Neuronal stem cell (in vitro differentiated cells): ENCODE data around the gene OTUD7B.

Experiments
- DNase-seq: peaks from one replicate; pipeline ENCODE4 v3.0.0-alpha.2; 2013; ENCODE audit warnings: low spot score
- H2AFZ ChIP-seq: one replicate; pipeline ENCODE4 v1.6.1; 2013; ENCODE audit warnings: mild to moderate bottlenecking, low read length, inconsistent platforms
- H2AK5ac ChIP-seq: 2 replicates; pipeline ENCODE4 v1.6.1; 2013; ENCODE audit warnings: low read depth, mild to moderate bottlenecking, inconsistent platforms, low read length, moderate library complexity, mixed read lengths
- H2BK120ac ChIP-seq: 2 replicates; pipeline ENCODE4 v1.6.1; 2013; ENCODE audit warnings: low read depth, mild to moderate bottlenecking, inconsistent platforms, low read length, moderate library complexity, mixed read lengths
- H2BK12ac ChIP-seq: one replicate; pipeline ENCODE4 v1.6.1; 2013; ENCODE audit warnings: low read length, inconsistent platforms
- H2BK15ac ChIP-seq: 2 replicates; pipeline ENCODE4 v1.6.1; 2013; ENCODE audit warnings: mild to moderate bottlenecking, low read length, inconsistent platforms, mixed read lengths
- H2BK5ac ChIP-seq: one replicate; pipeline ENCODE4 v1.6.1; 2013; ENCODE audit warnings: inconsistent platforms, mild to moderate bottlenecking, low read length, moderate library complexity
- H3K14ac ChIP-seq: one replicate; pipeline ENCODE4 v1.6.1; 2013; ENCODE audit warnings: low read length, inconsistent platforms
- H3K18ac ChIP-seq: 2 replicates; pipeline ENCODE4 v1.6.1; 2013; ENCODE audit warnings: low read length, inconsistent platforms
- H3K23ac ChIP-seq: 2 replicates; pipeline ENCODE4 v1.6.1; 2013; ENCODE audit warnings: low read depth, mild to moderate bottlenecking, mixed read lengths, low read length, inconsistent platforms; ENCODE audit not compliant: poor library complexity
- H3K27ac ChIP-seq: replicated peaks from 3 replicates; pipeline ENCODE4 v1.5.1; 2013; ENCODE audit warnings: low read length, inconsistent platforms
- H3K27me3 ChIP-seq, 3 experiments: 2 replicates each; pipeline ENCODE4 v1.6.1; 2013; ENCODE audit warnings: low read length in 3 of 3, mild to moderate bottlenecking in 2 of 3, inconsistent platforms in 1 of 3, low read depth in 1 of 3, mixed read lengths in 1 of 3, moderate library complexity in 1 of 3; ENCODE audit not compliant: control insufficient read depth in 3 of 3, insufficient read depth in 3 of 3
- H3K36me3 ChIP-seq, 2 donors: replicated peaks in 1 of 2; 2 replicates each; pipeline ENCODE4 v1.6.1; 2013; ENCODE audit warnings: low read length in 2 of 2; ENCODE audit not compliant: control insufficient read depth in 2 of 2, insufficient read depth in 2 of 2
- H3K4ac ChIP-seq: 2 replicates; pipeline ENCODE4 v1.6.1; 2013; ENCODE audit warnings: inconsistent platforms, mild to moderate bottlenecking, low read length, moderate library complexity
- H3K4me1 ChIP-seq, 2 donors: 1 replicate in 1 of 2; 2 replicates in 1 of 2; pipeline ENCODE4 v1.6.1; 2013; ENCODE audit warnings: low read length in 2 of 2, low read depth in 1 of 2; ENCODE audit not compliant: control insufficient read depth in 2 of 2, insufficient read depth in 1 of 2
- H3K4me2 ChIP-seq: one replicate; pipeline ENCODE4 v1.6.1; 2013; ENCODE audit warnings: mild to moderate bottlenecking, low read length, inconsistent platforms; ENCODE audit not compliant: insufficient read depth, poor library complexity, severe bottlenecking
- H3K4me3 ChIP-seq, 2 donors: 2 replicates each; pipeline ENCODE4 v1.5.1; 2013; ENCODE audit warnings: low read length in 2 of 2, mild to moderate bottlenecking in 2 of 2, inconsistent platforms in 1 of 2, moderate library complexity in 1 of 2
- H3K79me1 ChIP-seq: one replicate; pipeline ENCODE4 v1.6.1; 2013; ENCODE audit warnings: low read depth, mild to moderate bottlenecking, inconsistent platforms, low read length, moderate library complexity
- H3K9ac ChIP-seq: one replicate; pipeline ENCODE4 v1.6.1; 2013; ENCODE audit warnings: mild to moderate bottlenecking, low read depth, low read length, inconsistent platforms; ENCODE audit not compliant: poor library complexity
- H3K9me3 ChIP-seq, 2 donors: replicated peaks in 1 of 2; 2 replicates each; pipeline versions ENCODE3 to v1.6.1; 2013; ENCODE audit warnings: low read length in 2 of 2, mild to moderate bottlenecking in 2 of 2, inconsistent platforms in 1 of 2, low read depth in 1 of 2, mixed read lengths in 1 of 2, moderate library complexity in 1 of 2; ENCODE audit not compliant: control insufficient read depth in 2 of 2, insufficient read depth in 1 of 2
- H4K8ac ChIP-seq: one replicate; pipeline ENCODE4 v1.6.1; 2013; ENCODE audit warnings: low read depth, mild to moderate bottlenecking, inconsistent platforms, low read length, moderate library complexity
- H4K91ac ChIP-seq: one replicate; pipeline ENCODE4 v1.6.1; 2013; ENCODE audit warnings: low read length, low read depth, mild to moderate bottlenecking, inconsistent platforms; ENCODE audit not compliant: poor library complexity
- WGBS, 2 donors: extraction: QIAGEN DNeasy Blood & Tissue Kit; methylation state at CpG; one replicate each; pipeline ENCODE4 v1.1.7; 2013; ENCODE audit warnings: missing lambda C conversion rate in 2 of 2, mixed read lengths in 1 of 2; ENCODE audit not compliant: insufficient read length in 2 of 2, insufficient replicate concordance in 1 of 2; ENCODE audit errors: extremely low coverage in 2 of 2; 5-methylcytosine and 5-hydroxymethylcytosine counted together

Gene OTUD7B

GRCh38 chr1:149923626-149924025, 86.9 kb downstream of the OTUD7B start:
- no peak overlapping the region for H2BK120ac ChIP-seq
- H3K23ac ChIP-seq, result no peak overlapping the region
- H2AFZ ChIP-seq, result no peak overlapping the region
- no peak overlapping the region for H2BK5ac ChIP-seq
- no peak overlapping the region for H3K4me3 ChIP-seq
- no peak overlapping the region for H4K8ac ChIP-seq
- no peak overlapping the region for H2AK5ac ChIP-seq
- H2BK12ac ChIP-seq, result no peak overlapping the region
- no peaks in the 10 kb centered on the region for H3K27me3 ChIP-seq
- DNase-seq, result no peak
- H3K18ac ChIP-seq, result no peak overlapping the region
- no peak overlapping the region for H3K4ac ChIP-seq
- no peak overlapping the region for H3K4me2 ChIP-seq
- H3K36me3 ChIP-seq, result peaks cover 27 to 53% of the 10 kb centered on the region in 2 donors
- H3K79me1 ChIP-seq, result peaks cover 5% of the 10 kb centered on the region
- no peak overlapping the region for H3K27ac ChIP-seq
- WGBS, 2 donors, result no CpG with 5 or more reads among the region's 10 CpGs
- peaks cover 8% of the 10 kb centered on the region in 2 donors for H3K4me1 ChIP-seq
- H2BK15ac ChIP-seq, result no peak overlapping the region
- no peak overlapping the region for H4K91ac ChIP-seq
- H3K14ac ChIP-seq, result no peak overlapping the region
- H3K9me3 ChIP-seq, result no peaks in the 10 kb centered on the region
- H3K9ac ChIP-seq, result no peak overlapping the region

- H3K27me3 ChIP-seq, result no peaks in the 10 kb centered on the region
Measured at GRCh38 chr1:149917571-149918144, 92.9 kb downstream of the OTUD7B start, which contains the start of gene SV2A. TSS of gene SV2A (minus strand) at chr1:149917844. CDS start at chr1:149913840, 4,004 bp downstream.

GRCh38 chr1:149916898-149917252, 93.7 kb downstream of the OTUD7B start:
- H2BK12ac ChIP-seq, result no peak overlapping the region
- no peak overlapping the region for H3K23ac ChIP-seq
- H2BK15ac ChIP-seq, result no peak overlapping the region
- no peak overlapping the region for H3K18ac ChIP-seq
- H3K9ac ChIP-seq, result peak overlapping the region; percentile 36
- DNase-seq, result no peak
- peak overlapping the region; percentile 3 for H2AK5ac ChIP-seq
- H2BK5ac ChIP-seq, result no peak overlapping the region
- no peak overlapping the region for H3K27ac ChIP-seq
- no peak overlapping the region for H4K8ac ChIP-seq
- no peaks in the 10 kb centered on the region for H3K9me3 ChIP-seq
- peaks cover 18 to 20% of the 10 kb centered on the region in 2 donors for H3K4me1 ChIP-seq
- H3K4me3 ChIP-seq, result peak overlapping the region; percentile 64 to 90
- H3K79me1 ChIP-seq, result peaks cover 2% of the 10 kb centered on the region
- H2AFZ ChIP-seq, result peak overlapping the region; percentile 90
- H4K91ac ChIP-seq, result no peak overlapping the region
- WGBS, 2 donors, result no CpG with 5 or more reads among the region's 10 CpGs
- H3K4ac ChIP-seq, result no peak overlapping the region
- no peak overlapping the region for H3K14ac ChIP-seq
- H3K27me3 ChIP-seq, result no peaks in the 10 kb centered on the region
- H3K36me3 ChIP-seq, result peaks cover 4 to 29% of the 10 kb centered on the region in 2 donors
- H2BK120ac ChIP-seq, result no peak overlapping the region
- H3K4me2 ChIP-seq, result peak overlapping the region; percentile 85

More at GRCh38 chr1:149917571-149918144, 92.9 kb downstream of the OTUD7B start, which contains the start of gene SV2A:
- WGBS, 2 donors, result no CpG with 5 or more reads among the region's 24 CpGs
- no peak within 1 kb of the TSS for H4K8ac ChIP-seq
- no peak within 1 kb of the TSS for H3K27ac ChIP-seq
- no peak within 1 kb of the TSS for H3K23ac ChIP-seq
- peaks cover 18 to 20% of the 10 kb centered on the region in 2 donors for H3K4me1 ChIP-seq
- H4K91ac ChIP-seq, result no peak within 1 kb of the TSS
- H3K79me1 ChIP-seq, result peaks cover 2% of the 10 kb centered on the region
- no peaks in the 10 kb centered on the region for H3K9me3 ChIP-seq
- no peak within 1 kb of the TSS for H2BK15ac ChIP-seq
- H2BK12ac ChIP-seq, result no peak within 1 kb of the TSS
- H2AFZ ChIP-seq, result peak within 1 kb of the TSS; percentile 90
- peak; percentile 64 for DNase-seq
- H3K14ac ChIP-seq, result no peak within 1 kb of the TSS
- H3K4me3 ChIP-seq, result peak within 1 kb of the TSS; percentile 64 to 90
- H2AK5ac ChIP-seq, result peak within 1 kb of the TSS; percentile 3
- H2BK5ac ChIP-seq, result no peak within 1 kb of the TSS
- peak within 1 kb of the TSS; percentile 85 for H3K4me2 ChIP-seq
- H3K4ac ChIP-seq, result no peak within 1 kb of the TSS
- H3K36me3 ChIP-seq, result peaks cover 4 to 29% of the 10 kb centered on the region in 2 donors
- peak within 1 kb of the TSS; percentile 79 for H3K9ac ChIP-seq
- no peak within 1 kb of the TSS for H2BK120ac ChIP-seq
- H3K18ac ChIP-seq, result peak within 1 kb of the TSS; percentile 82

- no peak for DNase-seq
- Histone ChIP-seq H3K36me3 (peaks cover 8 to 30% of the 10 kb centered on the region in 2 donors), H3K4me2 (peak overlapping the region; percentile 85), H4K91ac (no peak overlapping the region), H3K14ac (no peak overlapping the region), H2BK12ac (no peak overlapping the region), H3K4ac (no peak overlapping the region), H2BK5ac (no peak overlapping the region), H3K79me1 (peaks cover 2% of the 10 kb centered on the region), H2BK120ac (no peak overlapping the region), H3K27ac (peak overlapping the region; percentile 54), H3K9ac (peak overlapping the region; percentile 36), H4K8ac (no peak overlapping the region), H2AK5ac (no peak overlapping the region), H3K23ac (no peak overlapping the region), H2BK15ac (no peak overlapping the region), H3K9me3 (no peaks in the 10 kb centered on the region), H3K27me3 (no peaks in the 10 kb centered on the region), H3K4me3 (peak overlapping the region; percentile 64 to 90), H3K4me1 (peaks cover 18 to 20% of the 10 kb centered on the region in 2 donors), H2AFZ (peak overlapping the region; percentile 90), H3K18ac (no peak overlapping the region)
- no CpG with 5 or more reads among the region's 9 CpGs for WGBS, 2 donors
Measured at GRCh38 chr1:149916193-149916897, 94.2 kb downstream of the OTUD7B start.
